Frontal cortex (tissue), 4 donors: ENCODE measurements around the gene SORBS1. TPM values are rescaled to one million over a fixed set of nuclear protein-coding genes. Genes with fewer than 3 reads are reported as not detected.

Experiments used
- DNase-seq, 2 donors: peaks; one replicate each; pipeline ENCODE4 v3.0.0; 2012; ENCODE audit warnings: low spot score in 2 of 2
- FAIRE-seq: peaks from 2 replicates; lab custom pipeline; 2012; peaks lifted over from hg19 to GRCh38; lab: Jason Lieb, UNC
- total RNA-seq: library from RNA; depleted of rRNA; stranded (reverse); fragments of >200 nt; gene quantifications from one replicate; pipeline ENCODE4 v1.2.3, GENCODE V29; 2014
- donor health status: control.
- donor health status: control.
- donor health status: control.

The SORBS1 gene
- 90.5 TPM for total RNA-seq

DNA sequence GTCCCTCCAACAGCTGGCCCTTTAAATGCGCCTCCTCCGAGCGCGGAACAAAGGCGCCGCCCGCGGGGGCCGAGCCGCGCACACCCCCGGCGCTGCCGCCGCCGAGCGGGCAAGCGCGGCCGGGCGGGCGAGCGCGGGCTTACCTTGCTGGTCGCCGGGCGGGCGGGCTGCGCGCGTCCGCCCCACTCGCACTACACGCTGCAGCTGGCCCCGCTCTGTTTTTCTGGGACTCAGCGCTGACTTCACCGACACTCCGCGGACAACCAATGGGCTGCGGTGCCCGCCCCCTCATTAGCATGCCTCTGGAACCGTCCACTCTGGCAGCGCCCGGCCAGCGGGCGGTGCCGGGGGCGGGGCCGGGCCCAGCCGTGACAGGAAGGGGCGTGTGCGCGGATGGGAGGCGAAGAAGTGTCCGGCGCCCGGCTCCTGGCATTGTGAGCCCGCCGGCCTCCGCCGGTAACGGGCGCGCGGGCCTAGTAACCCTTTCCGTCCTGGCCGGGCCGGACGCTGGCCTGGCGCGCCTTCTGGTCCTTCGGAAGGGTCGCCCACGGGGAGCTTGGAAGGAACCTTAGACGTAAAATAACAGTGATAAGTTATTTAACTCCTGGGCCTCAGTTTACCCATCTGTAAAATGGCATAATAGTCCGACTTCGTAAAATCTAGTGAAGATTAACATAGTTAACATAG is at the start of gene SORBS1:
TSS of gene SORBS1 (minus strand) at position 195 of the 687 bp plus-strand sequence. CDS start 120,236 bp downstream, outside the sequence.
- no peak for FAIRE-seq
- DNase-seq = peak; percentile 99

DNA sequence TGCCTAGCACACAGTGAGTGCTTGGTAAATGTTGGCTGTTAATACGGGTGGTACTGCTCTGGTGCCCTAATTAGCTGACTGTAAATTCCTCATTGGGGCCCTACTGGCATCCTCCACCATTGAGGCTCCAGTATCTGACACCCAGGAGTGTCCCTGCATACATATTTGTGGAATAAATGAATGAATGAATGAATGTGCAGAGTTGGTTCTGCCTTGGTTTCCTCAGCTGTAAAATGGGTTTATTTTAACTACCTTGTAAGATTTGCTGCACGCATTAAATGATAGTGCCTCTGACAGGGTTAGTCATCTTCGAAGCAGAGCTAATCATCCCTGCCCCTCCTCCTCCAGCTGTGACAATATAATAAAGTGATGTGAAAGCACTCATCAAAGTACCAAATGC is 49.6 kb upstream of the SORBS1 start:
- FAIRE-seq (no peak), DNase-seq (no peak)

DNA sequence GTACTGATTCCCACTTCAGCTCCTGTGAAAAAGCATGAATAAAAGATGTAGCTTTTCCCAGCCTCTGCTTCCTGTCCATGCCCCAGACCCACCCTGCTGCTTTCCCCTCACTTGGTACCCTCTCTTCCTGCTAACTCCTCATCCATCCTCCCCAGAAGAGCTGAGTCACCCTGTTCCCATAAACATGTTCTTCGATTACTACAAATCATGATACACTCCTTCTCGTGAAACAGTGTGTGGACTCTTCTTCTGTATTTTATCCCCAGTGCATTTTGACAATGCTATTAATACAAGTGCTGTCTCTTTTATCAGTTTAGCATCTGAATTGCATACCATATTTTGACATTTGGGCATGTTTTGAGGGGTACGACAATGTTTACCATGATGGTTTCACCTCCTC is 45.8 kb upstream of the SORBS1 start:
- DNase-seq (no peak), FAIRE-seq (no peak)

DNA sequence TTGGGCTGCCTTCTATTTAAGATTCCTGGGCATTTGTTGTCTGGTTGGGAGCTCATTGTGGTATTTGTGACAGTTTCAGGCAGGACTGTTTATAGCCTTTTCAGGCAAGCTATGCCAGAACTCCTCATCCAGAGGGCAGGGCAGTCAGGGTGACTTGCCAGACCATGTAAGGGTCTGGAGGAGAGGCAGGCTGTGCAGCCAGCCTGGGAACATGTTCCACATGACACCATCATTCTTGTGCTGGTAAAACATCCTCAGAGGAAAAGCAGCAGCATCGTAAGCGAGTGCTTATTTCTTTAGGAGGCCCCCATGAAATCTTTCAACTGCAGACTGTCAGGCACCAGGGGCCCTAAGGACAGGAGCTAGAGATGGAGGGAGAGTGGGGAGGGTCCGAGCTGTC is 44.0 kb upstream of the SORBS1 start:
- FAIRE-seq = no peak
- no peak for DNase-seq

DNA sequence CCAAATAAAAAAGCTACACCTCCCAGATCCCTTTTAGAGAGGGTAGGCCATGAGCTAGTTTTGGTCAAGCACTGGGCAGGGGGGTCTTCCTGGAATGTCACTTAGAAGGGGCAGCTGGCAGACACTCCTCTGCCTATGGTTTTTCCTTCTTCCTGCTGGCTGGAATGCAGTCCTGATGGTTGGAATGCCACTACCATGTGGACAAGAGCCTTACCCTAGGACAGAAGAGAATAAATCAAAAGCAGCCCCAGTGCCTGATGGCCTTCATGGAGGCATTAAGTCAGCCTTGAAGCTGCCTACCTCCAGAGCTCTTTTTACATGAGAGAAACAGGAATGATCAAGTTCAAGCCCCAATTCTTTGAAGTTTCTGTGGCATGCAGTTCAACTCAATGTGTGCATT is 43.5 kb upstream of the SORBS1 start:
- FAIRE-seq (no peak), DNase-seq (no peak)

DNA sequence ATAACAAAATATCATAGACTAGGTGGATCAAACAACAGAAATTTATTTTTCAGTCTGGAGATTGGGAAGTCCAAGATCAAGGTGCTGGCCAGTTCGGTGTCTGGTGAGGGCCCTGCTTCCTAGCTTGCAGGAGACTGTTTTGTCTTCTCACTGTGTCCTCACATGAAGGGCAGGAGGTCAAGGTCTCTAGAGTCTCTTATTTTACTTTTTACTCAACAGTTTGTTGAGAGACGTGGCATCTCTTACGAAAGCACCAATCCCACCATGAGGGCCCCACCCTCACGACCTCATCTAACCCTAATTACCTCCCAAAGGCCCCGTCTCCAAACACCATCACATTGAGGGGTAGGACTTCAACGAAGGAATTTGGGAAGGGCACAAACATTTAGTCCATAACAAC is 41.2 kb upstream of the SORBS1 start:
- DNase-seq (no peak), FAIRE-seq (no peak)

DNA sequence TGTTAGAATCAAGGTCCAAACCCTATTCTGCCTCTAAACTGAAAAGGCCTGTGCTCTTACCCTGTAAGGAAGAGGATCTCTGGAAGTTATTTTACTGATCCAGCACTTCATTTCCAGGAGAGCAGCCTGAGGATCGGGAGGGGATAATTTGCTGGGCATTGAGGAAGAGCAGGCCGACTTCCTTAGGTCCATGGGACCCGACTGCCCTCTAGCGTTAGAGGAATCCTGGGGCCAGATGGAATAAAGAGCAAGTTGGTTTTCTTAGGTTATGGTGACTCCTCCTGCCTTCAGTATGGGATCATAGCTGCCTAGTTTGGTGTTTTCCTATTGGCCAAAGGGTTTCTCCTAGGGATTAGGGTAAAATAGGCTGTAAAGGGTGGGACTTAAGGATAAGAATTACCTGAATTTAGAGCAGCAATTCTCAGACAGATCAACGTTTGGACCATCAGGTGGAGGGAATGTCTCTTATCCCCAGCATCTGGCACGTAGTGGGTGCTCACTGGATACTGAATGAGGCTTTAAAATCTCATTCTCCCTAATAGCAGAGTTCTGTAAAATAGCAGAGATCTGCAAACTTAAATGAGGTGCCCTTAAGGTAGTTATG is 40.0 kb upstream of the SORBS1 start:
- peak; percentile 44 to 67 for DNase-seq
- FAIRE-seq = no peak

DNA sequence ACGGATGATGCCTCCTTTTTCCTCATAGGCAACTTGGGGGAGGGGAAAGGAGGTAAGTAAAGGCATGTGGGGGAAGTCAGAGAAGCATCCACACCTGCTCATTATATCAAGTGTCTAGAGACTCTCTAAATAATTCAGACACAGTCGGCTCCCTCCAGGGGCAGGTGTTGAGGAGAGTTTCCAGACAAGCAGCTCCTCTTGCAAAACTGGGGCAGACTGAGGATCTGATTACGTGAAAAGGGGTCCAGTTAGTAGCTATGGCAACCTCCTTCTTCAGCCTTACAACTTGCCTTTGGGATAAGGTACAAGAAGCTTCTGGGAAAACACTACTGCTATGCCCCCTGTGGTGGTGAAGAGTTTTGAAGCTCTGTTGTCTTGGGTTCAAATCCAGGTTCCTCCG is 39.0 kb upstream of the SORBS1 start:
- DNase-seq (no peak), FAIRE-seq (no peak)

DNA sequence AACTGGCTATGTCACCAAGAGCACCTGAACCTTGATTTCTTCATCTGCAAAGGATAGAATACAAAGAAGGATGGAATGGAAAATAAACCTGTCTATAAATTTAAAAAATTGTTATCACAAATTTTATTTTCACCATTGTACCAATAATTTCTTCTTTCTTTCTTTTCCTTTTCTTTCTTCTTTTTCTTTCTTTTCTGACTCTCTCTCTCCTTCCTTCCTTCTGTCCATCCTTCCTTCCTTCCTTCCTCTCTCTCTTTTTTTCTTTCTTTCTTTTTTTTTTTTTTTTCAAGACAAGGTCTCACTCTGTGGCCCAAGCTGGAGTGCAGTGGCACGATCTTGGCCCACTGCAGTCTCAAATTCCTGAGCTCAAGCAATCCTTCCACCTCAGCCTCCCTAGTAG is 36.6 kb upstream of the SORBS1 start:
- FAIRE-seq = no peak
- DNase-seq = no peak

DNA sequence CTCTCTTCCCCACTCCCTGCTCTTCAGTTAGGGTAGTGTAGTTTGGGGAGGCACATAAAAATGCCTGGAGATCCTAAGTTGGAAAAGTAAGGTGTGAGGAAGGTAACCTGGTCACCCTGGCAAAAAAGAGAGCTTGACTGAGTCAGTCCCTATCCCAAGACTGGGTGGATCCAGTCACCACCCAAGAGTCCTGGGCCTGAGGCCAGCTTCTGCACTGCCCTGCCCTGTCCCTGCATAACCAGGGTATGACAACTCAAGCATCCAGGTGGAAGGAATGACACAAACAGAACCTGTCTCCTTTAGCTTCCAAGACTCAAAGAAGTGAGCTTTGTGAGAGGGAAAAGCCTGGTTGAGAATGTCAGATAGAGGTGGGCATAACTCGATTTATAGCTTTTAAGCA is 26.9 kb upstream of the SORBS1 start:
- FAIRE-seq (no peak), DNase-seq (no peak)

DNA sequence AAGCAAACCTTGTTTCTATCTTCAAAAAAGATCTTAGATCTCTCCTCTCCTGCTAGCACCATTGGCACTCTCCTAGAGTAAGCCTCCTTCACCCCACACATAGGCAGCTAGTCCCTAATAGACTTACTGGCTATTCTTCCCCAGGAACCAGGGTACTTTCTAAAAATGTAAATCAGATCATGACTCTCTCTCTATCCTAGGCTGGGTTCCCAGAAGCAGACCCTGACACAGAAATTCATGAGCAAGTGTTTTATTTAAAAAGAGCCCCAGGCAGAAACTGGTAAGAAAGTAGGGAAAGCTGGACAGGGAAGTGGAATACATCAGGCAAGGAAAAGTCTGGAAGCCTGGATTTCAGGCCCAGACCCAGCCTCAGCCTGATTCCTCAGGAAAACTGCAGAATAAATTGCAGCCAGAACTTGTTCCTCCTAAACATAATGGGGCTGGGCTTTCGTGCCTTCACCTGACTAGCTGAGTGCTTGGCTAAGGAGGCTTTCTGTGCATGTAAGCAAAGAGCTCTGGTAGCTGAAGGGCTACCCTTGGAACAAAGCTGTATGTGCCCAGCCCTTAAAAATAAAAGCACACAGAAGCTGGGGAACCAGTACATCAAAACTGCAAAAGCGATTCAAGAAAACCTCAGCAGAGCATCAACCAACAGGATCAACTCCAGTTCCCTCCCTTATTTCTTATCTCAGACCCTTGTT is 18.8 kb upstream of the SORBS1 start:
- no peak for DNase-seq
- no peak for FAIRE-seq

DNA sequence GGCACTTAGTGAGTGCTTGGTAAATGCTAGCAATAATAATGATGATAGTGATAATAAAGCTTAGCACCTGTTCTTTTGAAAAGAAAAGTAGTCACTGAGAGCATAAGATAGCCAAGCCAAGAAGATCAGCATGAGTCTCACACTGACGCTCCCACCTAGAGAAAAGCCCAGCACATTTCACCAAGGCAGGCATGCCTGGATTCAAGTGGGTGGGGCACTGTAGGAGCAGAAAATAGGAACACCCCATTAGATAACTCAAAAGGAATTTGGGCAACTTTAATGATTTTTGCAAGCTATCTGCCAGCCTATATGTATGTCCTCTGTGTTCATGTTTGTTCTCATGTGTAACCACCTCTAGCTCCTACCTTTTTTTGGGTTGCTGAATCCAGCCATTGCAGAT is 18.1 kb upstream of the SORBS1 start:
- DNase-seq = no peak
- no peak for FAIRE-seq

DNA sequence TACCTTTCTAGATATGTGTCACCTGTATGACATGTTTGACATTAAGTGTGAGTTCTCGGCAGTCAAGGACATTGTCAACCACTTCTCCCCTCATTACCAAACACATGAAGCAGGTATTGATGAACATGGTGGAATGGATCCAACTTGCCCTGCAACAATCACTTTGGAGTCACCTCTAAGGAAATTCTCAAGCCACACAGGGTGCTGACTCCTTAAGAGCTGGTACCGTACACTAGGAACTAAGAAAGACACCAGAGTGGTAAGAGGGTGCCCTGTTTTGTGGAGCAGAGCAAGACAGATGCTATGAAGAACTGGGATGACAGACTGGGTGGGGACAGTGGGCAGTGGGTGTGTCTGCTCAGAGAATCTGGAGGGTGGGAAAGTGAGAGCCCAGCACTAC is 17.4 kb upstream of the SORBS1 start:
- no peak for FAIRE-seq
- no peak for DNase-seq

DNA sequence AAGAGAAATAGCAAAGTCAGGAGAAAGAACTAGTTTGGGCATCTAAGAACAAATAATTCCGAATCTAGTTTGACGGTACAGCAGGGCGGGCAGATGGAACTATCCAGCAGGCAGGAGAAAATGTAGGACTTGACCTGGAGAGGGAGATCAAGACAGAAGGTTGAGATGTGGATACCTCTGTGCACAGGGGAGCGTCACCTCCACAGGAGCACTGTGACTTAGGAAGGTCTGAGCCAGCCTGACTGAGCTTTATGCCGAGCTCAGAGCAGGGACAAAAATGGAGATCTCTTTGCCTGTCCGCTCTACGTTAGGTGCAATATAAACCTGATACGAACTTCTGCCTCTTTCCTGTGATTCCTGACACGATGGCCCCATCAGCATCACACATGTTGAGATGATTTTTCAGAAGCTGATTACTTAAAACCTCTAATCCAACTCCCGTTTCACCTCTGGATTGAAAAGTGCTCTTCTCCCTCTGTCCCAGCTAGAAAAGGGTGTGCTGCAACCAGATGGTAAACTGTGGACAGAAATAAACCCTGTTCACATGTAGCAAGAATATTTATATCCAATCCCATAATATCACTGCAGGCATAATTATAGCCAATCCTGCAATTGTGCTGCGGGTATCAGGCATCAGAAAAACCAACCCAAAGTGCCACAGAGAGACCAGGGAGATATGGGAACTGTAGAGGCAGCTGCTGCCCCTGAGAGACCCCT is 13.6 kb upstream of the SORBS1 start:
- FAIRE-seq (no peak), DNase-seq (no peak)

DNA sequence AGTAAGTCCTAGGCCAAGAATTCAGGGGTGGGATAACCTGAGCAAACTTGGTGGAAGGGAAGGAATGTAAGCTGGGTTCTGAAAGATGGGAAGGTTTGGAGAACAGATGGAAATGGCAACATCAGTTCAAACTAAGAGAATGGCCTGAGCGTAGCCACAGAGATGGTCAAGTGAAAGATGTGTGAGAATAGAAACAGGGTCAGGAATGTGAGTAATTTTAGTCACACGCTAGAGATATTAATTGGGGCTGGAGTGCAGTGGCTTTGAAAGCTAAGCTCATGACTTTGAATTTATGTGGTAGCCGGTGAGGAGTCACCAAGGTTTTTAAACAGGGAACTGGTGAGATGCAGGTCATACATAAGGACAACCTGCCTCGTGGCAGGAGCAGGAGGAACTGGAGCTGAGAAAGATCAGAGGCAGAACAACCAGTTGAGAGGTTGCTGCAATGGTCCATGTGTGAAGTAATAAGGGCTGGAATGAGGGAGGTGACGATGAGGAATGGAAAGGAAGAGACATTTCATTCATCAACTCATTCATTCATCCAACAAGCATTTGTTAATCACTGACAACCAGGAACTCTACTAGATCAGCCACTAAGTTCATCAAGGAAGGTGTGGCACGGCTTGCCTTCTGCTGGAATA is 12.9 kb upstream of the SORBS1 start:
- no peak for DNase-seq
- FAIRE-seq = no peak

DNA sequence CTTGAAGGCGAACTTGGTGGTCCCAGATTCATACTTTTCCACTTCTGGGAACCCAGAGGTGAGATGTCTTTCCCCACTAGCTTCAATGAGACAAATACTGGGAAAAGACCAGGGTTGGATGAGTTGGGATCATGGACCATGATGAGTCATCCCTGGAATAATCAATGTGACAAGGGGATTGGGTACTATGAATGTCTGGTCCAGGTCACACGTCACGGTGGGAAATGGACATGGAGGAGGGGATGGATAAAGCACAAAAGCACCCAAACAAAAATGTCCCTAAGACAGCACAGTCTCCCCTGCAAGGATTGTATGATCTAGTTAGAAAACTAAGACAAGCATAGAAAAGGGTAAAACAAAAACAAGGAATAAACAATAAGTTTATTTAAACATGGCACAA is 12.4 kb upstream of the SORBS1 start:
- DNase-seq (no peak), FAIRE-seq (no peak)

DNA sequence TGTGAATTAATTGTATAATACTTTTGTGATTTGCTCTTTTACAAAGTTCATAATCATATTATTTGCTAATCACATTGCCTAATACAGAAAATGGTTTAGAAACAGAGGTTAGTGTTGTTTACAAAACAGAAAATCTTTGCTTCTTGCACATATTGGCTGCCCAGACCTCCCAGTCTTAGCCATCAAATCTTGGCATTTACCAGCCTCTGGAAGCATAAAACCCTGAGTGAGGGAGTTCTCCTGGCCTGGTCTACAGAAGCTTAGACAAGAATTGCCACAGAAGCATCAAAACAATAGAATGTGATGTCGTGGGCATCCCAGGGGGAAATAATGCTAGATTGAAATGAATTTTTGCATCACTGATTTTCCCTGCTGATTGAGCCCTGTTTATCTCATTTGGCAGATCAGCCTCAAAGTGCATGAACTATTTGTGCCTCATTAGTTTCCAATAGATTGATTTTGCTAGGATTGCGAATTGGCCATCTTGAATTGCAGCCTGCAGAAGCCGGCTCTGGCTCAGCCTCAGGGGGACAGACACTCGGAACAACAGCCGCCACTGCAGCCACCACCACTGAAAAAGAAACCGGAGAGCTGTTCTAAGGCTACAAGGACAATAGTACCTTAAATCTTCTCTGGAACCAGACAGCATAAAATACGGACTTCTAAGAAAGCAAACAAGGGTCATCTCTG is 11.1 kb upstream of the SORBS1 start:
- FAIRE-seq (no peak), DNase-seq (no peak)

DNA sequence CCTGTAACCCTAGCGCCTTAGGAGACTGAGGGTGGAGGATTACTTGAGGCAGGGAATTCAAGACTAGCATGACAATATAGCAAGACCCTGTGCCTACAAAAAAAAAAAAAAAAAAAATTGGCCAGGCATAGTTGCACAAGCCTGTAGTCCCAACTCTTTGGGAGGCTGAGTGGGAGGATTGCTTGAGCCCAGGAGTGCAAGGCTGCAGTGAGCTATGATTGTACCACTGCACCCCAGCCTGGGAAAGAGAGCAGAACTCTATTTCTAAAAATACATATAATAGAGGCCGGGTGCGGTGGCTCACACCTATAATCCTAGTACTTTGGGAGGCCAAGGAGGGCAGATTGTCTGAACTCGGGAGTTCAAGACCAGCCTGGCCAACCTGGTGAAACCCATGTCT is 10.2 kb upstream of the SORBS1 start:
- FAIRE-seq = no peak
- no peak for DNase-seq

DNA sequence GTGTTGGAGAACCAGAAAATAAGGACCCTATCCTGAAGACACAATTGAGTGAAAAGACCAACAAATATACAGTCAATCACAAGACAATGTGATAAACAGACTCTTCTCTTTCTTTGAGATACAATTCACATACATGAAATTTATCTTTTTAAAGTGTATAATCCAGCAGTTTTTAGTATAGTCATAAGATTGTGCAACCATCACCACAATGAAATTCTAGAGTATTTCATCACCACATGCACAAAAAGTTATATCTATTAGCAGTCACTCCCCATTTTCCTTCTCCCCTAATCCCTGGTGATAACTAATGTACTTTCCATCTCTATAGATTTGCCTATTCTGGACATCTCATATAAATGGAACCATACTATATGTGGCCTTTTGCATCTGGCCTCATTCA is 8.2 kb upstream of the SORBS1 start:
- FAIRE-seq = no peak

More for the DNA sequence above, 8.2 kb upstream of the SORBS1 start:
- no peak for DNase-seq
